Liver (tissue), 3 donors: Measurements from ENCODE around the gene SPATA17.

Experiments
- CTCF ChIP-seq: fragments of 150-350 bp; IDR thresholded peaks from 2 replicates; pipeline ENCODE4 v1.5.1; 2017; ENCODE audit warnings: improper control_type of control experiment, low read depth, low read length; ENCODE audit not compliant: missing input control
- EGR1 ChIP-seq, 2 donors: IDR thresholded peaks; 2 replicates each; pipeline ENCODE4 v1.6.1; 2016 to 2018; ENCODE audit warnings: antibody characterized with exemption in 2 of 2, low read depth in 2 of 2
- FOXA1 ChIP-seq: IDR thresholded peaks from 2 replicates; pipeline ENCODE4 v1.6.1; 2016; ENCODE audit warnings: antibody characterized with exemption
- GABPA ChIP-seq, 2 donors: IDR thresholded peaks in 1 of 2; conservative IDR thresholded peaks in 1 of 2; 2 replicates each; pipeline ENCODE4 v1.6.1; 2016; ENCODE audit warnings: antibody characterized with exemption in 2 of 2, mild to moderate bottlenecking in 1 of 2, moderate library complexity in 1 of 2
- JUND ChIP-seq, 2 donors: IDR thresholded peaks; 2 replicates each; pipeline ENCODE4 v1.6.1; 2016; ENCODE audit warnings: antibody characterized with exemption in 2 of 2
- MAX ChIP-seq: IDR thresholded peaks from 2 replicates; pipeline ENCODE4 v1.6.1; 2016; ENCODE audit warnings: antibody characterized with exemption
- NR2F2 ChIP-seq: IDR thresholded peaks from 2 replicates; pipeline ENCODE4 v1.6.1; 2016; ENCODE audit warnings: antibody characterized with exemption
- RAD21 ChIP-seq, 2 donors: IDR thresholded peaks; 2 replicates each; pipeline ENCODE4 v1.6.1; 2016; ENCODE audit warnings: antibody characterized with exemption in 2 of 2, mild to moderate bottlenecking in 2 of 2
- REST ChIP-seq: IDR thresholded peaks from 2 replicates; pipeline ENCODE4 v1.6.1; 2016; ENCODE audit warnings: antibody characterized with exemption, mild to moderate bottlenecking
- RXRA ChIP-seq, 2 donors: IDR thresholded peaks; 2 replicates each; pipeline ENCODE4 v1.6.1; 2017 to 2018; ENCODE audit warnings: antibody characterized with exemption in 2 of 2, mild to moderate bottlenecking in 1 of 2
- SP1 ChIP-seq: IDR thresholded peaks from 2 replicates; pipeline ENCODE4 v1.6.1; 2018; ENCODE audit warnings: antibody characterized with exemption, mild to moderate bottlenecking
- TAF1 ChIP-seq: conservative IDR thresholded peaks from 2 replicates; pipeline ENCODE4 v1.6.1; 2016; ENCODE audit warnings: antibody characterized with exemption, mild to moderate bottlenecking
- YY1 ChIP-seq: IDR thresholded peaks from 2 replicates; pipeline ENCODE4 v1.6.1; 2016; ENCODE audit warnings: antibody characterized with exemption, mild to moderate bottlenecking
- TF ChIP-seq, protein P1 (sequence below): IDR thresholded peaks from 2 replicates; pipeline ENCODE4 v1.6.1; 2016; ENCODE audit warnings: antibody characterized with exemption
- donor health status: healthy.
- donor health status: healthy.

DNA sequence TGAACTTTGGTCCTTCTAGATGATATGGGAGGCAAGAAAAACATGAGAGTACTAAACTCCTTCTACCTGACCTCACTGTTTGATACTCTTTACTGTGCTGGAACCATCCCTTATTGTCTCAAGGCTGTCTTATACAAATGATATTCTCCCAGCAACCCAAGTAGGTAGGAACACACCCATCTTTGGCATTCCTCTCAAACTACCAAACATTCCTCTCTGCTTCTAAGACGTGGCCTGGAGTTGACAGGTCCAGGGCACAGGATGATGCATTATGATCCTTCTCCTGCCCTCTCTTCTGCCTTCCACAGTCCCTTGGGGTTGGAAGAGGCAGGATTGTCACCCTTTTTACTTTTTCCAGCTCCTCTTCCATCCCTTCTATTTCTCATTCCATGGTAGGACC is 90.5 kb downstream of the SPATA17 start:
- TF ChIP-seq RAD21 (IDR thresholded peaks at IDR 0.05), result no peak
- TF ChIP-seq CTCF, result no peak
- no peak for TF ChIP-seq REST
- TF ChIP-seq, protein P1, sequence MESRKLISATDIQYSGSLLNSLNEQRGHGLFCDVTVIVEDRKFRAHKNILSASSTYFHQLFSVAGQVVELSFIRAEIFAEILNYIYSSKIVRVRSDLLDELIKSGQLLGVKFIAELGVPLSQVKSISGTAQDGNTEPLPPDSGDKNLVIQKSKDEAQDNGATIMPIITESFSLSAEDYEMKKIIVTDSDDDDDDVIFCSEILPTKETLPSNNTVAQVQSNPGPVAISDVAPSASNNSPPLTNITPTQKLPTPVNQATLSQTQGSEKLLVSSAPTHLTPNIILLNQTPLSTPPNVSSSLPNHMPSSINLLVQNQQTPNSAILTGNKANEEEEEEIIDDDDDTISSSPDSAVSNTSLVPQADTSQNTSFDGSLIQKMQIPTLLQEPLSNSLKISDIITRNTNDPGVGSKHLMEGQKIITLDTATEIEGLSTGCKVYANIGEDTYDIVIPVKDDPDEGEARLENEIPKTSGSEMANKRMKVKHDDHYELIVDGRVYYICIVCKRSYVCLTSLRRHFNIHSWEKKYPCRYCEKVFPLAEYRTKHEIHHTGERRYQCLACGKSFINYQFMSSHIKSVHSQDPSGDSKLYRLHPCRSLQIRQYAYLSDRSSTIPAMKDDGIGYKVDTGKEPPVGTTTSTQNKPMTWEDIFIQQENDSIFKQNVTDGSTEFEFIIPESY, result no peak
- TF ChIP-seq RXRA (IDR thresholded peaks at IDR 0.05), result no peak
- TF ChIP-seq JUND (IDR thresholded peaks at IDR 0.05), result no peak
- TF ChIP-seq SP1, result no peak
- TF ChIP-seq FOXA1, result no peak
- TF ChIP-seq EGR1 (IDR thresholded peaks at IDR 0.05; ENCODE audit: low read depth in 2 of 2), result no peak
- no peak for TF ChIP-seq MAX
- no peak for TF ChIP-seq GABPA (IDR thresholded peaks at IDR 0.05 in 1 of 2, conservative IDR thresholded peaks at IDR 0.05 in 1 of 2)
- TF ChIP-seq TAF1, result no peak
- TF ChIP-seq YY1, result no peak
- no peak for TF ChIP-seq NR2F2
